ENCODE measurements around the gene PLEKHA4.
A peak's percentile ranks its signal among the peaks of the same experiment; 100 is the strongest.
"Not testable (repeated sequence)": the region's sequence is repeated elsewhere in the genome, so short reads cannot be mapped to it uniquely, and the experiment has no call there.

The PLEKHA4 gene

DNA sequence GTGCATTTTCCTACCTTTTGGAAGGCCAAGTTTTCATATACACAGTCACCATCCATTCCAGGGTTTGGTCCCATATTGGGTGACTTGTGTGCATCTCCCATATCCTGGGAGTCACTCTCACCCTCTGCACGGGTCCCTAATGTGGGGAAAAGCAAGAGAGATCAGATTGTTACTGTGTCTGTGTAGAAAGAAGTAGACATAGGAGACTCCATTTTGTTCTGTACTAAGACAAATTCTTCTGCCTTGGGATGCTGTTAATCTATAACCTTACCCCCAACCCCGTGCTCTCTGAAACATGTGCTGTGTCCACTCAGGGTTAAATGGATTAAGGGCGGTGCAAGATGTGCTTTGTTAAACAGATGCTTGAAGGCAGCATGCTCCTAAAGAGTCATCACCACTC is 21.1 kb upstream of the PLEKHA4 start:
- not testable (repeated sequence) for DNase-seq

DNA sequence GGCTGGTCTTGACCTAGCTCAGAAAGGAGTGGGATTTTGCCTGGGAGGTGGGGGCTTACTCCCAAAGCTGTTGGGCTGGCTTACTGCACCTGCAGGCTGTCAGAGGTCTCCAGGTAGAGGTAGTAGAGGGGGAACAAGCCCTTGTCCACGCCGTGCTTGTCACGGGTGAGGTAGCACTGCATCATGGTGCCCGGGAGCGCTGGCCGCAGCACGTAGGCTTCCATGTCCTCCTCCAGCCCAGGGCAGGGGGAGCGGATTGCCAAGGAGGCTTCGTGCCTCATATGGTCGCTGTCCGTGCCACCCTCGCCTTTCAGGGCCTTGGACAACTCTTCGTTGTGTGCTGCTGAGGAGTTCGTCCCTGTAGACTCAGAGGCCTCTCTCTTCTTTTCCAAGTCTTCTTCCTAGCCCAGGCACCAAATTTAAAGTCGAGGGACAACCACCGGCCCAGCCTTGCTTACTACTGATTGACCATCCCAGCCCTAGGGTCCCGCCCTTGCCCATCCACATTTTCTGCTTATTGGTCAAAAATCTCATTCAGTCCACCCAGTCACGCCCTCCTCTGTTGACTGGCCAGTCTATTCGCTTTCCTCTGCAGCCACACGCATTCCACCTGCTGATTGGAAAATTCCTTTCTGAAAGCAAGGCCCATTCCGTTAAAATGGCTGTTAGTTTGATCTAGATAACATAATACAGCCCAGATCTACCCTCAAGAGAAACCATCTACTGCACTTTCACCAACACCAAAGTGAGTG is 19.6 kb upstream of the PLEKHA4 start:
- no peak for DNase-seq

DNA sequence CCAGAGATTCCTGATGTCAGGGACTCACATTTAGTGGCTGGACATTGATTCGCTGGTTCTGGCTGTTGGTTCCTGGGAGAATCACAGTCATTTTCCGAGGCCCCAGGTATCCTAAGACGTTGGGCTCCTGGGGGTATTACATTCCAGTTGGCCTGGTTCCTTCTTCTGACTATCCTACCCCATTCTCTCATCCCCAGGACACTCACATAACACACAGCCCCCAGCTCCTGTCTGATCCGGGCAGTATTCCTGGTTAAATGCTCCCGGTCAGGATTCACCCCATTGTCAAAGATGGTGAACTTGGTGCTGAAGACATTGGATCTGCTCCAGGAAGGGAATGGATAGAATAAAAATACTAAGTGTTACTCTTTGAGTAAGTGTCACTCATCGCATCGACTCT is 15.3 kb upstream of the PLEKHA4 start:
- DNase-seq, result no peak

DNA sequence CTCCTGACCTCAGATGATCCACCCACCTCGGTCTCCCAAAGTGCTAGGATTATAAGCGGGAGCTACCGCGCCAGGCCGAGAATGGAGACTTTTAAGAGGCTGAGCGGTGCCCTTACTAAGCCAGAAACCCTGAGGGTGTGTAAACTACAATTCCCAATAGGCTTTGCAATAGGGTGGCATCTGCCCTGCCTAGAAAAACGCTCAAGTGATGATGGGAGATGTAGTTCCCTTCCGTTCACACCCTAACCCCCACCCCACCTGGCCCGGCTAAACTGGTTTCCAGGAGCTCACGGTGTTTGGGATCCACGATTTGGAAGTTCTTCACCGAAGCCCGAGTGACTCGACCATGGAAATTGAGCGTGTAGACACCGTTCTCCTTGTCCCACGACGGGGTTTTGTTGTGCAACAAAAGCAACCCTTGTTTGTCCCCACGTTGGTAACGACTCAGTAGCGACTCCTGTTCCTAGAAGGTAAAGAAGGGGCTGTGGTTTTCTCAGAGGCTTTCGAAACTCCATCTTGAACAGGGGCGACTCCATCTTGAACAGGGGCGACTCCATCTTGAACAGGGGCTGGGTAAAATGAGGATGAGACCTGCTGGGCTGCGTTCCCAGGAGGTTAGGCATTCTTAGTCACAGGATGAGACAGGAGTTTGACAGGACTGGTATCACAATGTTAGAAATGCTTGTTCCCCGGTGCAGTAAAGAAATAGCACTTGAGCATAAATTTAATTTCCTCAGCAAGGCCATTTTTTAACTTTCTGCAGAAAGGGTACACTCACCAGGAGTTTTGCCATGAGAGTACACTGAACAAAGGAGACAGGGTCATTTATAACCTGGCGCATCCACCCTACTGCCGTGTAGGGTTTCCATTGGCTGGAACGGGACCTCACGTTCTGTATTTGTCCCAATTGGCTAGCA is 13.6 kb upstream of the PLEKHA4 start:
- peak in 1 of 14 donors; percentile 21 for DNase-seq

DNA sequence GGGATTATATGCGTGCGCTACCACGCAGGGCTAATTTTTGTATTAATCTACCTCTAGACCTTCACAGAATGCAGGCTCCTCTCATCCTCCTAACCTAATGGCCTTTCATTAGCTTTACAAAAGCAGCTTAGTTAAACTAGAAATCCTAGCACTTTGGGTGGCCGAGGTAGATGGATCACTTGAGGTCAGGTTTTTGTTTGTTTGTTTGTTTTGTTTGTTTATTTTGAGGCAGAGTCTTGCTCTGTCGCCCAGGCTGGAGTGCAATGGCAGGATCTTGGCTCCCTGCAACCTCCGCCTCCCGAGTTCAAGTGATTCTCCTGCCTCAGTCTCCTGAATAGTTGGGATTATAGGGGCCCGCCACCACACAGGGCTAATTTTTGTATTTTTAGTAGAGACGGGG is 11.3 kb upstream of the PLEKHA4 start:
- DNase-seq, result not testable (repeated sequence)

DNA sequence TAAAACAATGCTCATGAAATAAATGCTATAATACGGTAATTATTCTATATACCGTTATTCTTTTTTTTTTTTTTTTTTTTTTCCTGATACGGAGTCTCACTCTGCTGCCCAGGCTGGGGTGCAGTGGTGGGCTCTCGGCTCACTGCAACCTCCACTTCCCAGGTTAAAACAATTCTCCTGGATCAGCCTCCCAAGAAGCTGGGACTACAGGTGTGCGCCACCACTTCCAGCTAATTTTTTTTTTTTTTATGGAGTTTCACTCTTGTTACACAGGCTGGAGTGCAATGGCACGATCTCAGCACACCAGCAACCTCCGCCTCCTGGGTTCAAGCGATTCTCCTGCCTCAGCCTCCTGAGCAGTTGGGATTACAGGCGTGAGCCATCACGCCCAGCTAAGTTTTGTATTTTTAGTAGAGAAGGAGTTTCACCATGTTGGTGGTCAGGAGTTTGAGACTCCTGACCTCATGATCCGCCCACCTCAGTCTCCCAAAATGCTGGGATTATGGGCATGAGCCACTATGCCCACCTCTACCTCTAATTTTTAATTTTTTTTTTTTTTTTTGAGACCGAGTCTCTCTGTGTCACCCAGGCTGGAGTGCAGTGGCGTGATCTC is 10.7 kb upstream of the PLEKHA4 start:
- no peak for DNase-seq

DNA sequence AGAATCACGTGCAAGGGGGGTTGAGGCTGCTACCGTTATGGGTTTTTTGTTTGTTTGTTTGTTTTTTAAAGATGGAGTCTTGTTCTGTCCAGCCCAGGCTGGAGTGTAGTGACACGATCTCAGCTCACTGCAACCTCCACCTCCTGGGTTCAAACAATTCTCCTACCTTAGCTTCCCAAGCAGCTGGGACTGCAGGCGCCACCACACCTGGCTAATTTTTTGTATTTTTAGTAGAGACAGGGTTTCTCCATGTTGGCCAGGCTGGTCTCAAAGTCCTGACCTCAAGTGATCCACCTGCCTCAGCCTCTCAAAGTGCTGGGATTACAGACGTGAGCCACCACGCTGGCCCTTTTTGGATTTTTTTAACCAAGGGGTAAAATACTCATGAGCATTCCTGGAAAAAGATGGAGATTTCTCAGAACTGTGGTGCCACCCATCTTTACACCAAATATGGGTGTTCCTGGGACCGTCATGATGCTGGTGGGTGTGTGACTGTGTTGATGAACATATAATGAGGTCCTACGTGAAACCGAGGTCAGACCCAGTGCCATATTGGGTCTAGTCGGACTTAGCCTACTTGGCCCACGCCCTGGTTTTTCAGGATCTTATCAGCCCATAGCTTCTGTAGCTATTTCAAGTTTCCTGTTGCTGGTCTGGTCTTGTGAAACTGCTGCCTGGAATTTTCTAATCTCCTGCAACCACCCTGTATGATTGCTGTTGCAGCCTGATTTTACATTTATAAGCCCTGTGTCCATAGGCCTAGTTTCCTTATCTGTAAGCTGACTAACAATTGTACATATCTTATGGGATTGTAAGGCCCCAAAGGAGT is 10.0 kb upstream of the PLEKHA4 start:
- no peak for DNase-seq

DNA sequence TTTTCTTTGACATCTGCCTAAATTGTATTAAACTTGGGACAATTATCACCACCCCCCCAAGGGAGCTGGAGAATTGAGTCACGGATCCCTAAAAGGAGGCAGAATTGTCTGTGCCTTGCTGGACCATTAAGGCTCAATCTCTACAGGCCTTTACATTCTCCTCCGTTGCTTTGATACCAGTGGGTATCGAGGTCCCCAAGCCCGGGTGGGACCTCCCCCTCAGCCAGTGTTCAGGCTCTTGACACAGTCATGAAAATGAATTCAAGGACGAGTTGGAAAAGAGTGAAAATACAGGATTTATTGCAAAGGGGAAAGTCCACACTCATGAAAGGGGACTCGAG is 9.4 kb upstream of the PLEKHA4 start:
- DNase-seq, result no peak

DNA sequence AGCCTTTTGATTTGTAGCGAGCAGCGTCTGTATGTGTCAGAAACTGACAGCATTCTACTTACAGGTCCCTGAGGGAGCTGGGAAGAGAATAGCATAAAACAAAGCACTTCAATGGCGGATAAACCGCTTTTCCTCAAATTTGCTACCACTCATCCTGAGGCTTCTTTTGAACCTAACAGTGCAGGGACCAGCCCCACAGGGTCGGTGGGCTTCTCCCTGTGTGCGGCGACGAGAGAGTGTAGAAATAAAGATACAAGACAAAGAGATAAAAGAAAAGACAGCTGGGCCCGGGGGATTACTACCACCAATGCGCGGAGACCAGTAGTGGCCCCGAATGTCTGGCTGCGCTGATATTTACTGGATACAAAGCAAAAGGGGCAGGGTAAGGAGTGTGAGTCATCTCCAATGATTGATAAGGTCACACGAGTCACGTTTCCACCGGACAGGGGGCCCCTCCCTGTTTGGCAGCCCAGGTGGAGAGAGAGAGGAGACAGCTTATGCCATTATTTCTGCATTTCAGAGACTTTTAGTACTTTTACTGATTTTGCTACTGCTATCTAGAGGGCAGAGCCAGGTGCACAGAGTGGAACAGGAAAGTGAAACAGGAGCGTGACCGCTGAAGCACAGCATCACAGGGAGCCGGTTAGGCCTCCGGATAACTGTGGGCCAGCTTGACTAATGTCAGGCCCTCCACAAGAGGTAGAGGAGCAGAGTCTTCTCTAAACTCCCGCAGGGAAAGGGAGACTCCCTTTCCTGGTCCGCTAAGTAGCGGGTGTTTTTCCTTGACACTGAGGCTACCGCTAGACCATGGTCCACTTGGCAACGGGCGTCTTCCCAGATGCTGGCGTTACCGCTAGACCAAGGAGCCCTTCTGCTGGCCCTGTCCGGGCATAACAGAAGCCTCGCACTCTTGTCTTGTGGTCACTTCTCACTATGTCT is 7.9 kb upstream of the PLEKHA4 start:
- not testable (repeated sequence) for DNase-seq

DNA sequence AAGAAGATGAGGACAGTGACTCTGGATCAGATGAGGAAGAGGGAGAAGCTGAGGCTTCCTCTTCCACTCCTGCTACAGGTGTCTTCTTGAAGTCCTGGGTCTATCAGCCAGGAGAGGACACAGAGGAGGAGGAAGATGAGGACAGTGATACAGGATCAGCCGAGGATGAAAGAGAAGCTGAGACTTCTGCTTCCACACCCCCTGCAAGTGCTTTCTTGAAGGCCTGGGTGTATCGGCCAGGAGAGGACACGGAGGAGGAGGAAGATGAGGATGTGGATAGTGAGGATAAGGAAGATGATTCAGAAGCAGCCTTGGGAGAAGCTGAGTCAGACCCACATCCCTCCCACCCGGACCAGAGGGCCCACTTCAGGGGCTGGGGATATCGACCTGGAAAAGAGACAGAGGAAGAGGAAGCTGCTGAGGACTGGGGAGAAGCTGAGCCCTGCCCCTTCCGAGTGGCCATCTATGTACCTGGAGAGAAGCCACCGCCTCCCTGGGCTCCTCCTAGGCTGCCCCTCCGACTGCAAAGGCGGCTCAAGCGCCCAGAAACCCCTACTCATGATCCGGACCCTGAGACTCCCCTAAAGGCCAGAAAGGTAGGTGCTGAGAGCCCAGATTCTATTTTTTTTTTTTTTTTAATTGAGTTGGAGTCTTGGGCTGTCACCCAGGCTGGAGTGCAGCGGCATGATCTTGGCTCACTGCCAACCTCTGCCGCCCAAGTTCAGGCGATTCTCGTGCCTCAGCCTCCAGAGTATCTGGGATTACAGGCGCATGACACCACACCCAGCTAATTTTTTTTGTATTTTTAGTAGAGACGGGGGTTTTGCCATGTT is 6.1 kb upstream of the PLEKHA4 start:
- DNase-seq, result peak in 3 of 14 donors; percentile 20 to 44 (median 34)

DNA sequence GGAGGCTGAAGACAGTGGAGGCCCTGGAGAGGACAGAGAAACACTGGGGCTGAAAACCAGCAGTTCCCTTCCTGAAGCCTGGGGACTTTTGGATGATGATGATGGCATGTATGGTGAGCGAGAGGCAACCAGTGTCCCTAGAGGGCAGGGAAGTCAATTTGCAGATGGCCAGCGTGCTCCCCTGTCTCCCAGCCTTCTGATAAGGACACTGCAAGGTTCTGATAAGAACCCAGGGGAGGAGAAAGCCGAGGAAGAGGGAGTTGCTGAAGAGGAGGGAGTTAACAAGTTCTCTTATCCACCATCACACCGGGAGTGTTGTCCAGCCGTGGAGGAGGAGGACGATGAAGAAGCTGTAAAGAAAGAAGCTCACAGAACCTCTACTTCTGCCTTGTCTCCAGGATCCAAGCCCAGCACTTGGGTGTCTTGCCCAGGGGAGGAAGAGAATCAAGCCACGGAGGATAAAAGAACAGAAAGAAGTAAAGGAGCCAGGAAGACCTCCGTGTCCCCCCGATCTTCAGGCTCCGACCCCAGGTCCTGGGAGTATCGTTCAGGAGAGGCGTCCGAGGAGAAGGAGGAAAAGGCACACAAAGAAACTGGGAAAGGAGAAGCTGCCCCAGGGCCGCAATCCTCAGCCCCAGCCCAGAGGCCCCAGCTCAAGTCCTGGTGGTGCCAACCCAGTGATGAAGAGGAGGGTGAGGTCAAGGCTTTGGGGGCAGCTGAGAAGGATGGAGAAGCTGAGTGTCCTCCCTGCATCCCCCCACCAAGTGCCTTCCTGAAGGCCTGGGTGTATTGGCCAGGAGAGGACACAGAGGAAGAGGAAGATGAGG is 5.3 kb upstream of the PLEKHA4 start:
- DNase-seq, result peak in 2 of 14 donors; percentile 43 to 59

DNA sequence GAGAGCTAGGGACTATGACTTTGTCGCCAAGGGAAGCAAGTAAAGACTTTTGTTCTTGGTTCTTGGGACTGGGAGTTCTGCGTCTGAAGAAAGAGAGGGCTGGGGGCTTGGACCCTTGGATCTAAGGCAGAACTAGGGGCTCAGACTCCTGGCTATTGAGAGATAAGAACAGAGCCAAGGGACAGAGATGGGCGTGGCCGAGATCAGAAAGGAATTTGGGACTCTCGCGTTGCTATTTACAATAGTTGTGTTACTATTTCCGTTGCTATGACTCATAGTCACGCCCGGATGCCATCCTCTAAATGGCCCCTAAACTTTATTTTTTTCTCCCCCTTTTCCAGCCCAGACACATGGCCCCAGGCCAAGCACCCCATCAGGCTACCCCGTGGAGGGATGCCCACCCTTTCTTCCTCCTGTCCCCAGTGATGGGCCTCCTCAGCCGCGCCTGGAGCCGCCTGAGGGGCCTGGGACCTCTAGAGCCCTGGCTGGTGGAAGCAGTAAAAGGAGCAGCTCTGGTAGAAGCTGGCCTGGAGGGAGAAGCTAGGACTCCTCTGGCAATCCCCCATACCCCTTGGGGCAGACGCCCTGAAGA is 4.6 kb upstream of the PLEKHA4 start:
- DNase-seq, result peak in 11 of 14 donors; percentile 19 to 70 (median 42)

DNA sequence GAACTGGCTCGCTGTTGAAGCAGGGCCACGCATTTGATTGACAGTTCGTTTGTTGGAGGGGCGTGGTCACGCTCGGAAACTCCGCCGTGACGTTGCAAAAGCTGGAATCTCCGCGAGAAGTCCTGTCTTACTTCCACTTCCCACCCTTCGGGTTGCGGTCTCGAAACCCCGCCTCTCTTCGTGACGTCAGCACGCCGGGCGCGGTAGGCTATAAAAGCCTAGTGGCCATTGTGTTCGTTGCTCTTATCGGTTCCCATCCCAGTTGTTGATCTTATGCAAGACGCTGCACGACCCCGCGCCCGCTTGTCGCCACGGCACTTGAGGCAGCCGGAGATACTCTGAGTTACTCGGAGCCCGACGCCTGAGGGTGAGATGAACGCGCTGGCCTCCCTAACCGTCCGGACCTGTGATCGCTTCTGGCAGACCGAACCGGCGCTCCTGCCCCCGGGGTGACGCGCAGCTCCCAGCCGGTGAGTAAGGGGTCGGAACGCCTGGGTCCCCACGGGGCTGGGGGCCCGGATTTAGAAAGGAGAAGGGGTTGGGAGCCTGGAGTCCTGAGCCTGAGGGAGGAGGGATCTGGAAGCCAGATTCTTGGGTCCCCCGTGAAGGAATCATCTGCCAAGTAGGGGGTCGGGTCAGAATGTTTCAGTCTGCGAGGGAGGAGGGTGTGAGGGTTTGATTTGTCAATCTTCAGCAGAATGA is 3.9 kb upstream of the PLEKHA4 start, which contains the start of gene PPP1R15A:
PPP1R15A (plus strand) TSS at position 240 of the 702 bp plus-strand sequence. CDS start 813 bp downstream, outside the sequence.
- DNase-seq, result peak; percentile 57 to 97 (median 93)

DNA sequence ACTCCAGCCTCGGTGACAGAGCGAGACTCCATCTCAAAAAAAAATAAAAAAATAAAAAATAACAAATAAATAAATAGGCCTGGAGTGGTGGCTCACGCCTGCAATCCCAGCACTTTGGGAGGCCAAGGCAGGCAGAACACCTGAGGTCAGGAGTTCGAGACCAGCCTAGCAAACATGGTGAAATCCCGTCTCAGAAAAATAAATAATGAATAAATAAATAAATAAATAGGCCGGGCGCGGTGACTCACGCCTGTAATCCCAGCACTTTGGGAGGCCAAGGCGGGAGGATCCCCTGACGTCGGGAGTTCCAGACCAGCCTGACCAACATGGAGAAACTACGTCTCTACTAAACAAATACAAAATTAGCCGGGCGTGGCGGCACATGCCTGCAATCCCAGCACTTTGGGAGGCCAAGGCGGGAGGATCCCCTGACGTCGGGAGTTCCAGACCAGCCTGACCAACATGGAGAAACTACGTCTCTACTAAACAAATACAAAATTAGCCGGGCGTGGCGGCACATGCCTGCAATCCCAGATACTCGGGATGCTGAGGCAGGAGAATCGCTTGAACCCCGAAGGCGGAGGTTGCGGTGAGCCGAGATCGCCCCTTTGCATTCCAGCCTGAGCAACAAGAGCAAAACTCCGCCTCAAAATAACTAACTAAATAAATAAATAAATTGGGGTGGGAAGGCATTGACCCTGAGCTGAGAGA is 3.2 kb upstream of the PLEKHA4 start:
- DNase-seq, result not testable (repeated sequence)

DNA sequence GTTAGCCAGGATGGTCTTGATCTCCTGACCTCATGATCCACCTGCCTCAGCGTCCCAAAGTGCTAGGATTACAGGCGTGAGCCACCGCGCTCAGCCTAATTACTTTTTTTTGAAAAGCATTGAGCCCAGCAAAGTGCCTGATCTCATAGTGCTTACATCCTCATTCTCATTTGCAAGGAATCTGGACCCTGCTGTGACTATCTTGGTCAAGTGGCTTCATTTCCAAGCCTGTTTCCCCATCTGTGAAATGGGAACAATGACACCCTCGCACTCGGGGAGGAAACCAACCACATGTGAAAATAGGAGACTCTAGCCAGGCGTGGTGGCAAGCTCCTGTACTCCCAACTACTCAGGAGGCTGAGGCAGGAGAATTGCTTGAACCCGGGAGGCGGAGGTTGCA is 1.6 kb upstream of the PLEKHA4 start:
- DNase-seq, result no peak

DNA sequence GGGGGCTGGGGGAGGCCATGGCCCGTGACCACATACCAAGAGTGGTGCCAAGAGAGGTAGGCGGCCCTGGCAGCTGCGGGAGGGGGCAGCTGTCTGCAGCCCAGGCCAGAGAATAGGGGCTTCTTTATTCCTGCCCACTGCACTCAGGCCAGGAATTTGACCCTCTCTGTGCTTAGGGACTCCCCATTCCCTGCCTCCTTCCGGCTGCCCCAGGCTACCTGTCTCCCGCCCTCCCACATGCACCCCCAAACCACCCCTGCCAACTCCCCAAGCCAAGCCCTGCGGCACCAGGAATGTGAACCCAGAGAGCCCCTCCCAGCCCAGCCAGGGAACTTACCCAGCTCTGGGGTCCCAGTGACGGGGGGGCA is 687 bp downstream of the PLEKHA4 start:
- no peak for DNase-seq

DNA sequence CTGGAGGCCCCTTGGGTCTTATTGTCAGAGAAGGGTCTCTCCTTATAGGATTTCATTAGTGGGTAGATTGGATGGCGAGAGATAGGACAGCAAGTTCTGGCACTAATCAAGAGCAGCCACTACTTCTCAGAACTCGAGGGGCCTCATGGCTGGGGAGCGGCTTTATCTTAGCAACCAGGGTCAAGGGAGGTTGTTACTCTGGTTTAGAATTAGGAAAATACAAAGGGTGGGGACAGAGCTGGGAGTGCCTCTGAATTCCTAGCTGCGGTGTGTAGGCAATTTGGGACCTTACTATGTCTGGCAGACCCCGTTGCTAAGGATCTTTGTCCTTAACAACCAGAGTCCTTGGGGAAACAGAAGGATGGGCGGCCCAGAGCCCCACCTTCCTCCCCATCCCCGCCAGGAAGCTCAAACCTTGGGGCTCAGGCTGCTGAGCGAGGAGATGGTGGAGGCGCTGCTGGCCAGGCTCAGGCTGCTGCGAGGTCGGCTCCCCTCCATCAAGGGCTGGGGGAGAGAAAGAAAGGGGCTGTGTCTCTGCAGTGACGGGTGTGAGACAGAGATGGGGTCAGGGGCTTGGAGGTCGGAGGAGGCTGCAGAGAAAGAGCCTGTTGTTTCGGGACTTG is 1.2 kb downstream of the PLEKHA4 start:
- no peak for DNase-seq
